Calu3 (cell line): ENCODE data around the gene FRMPD2. TPM values are rescaled to one million over a fixed set of nuclear protein-coding genes. Genes with fewer than 3 reads are reported as not detected.

Source experiments
- BruUV-seq: library from RNA; stranded (reverse); fragments of 400-500 nt; replicated peaks from 2 replicates; lab custom pipeline; 2021; lab: Mats Ljungman, UMichigan
- CTCF ChIA-PET: fragments of 300-600 bp; sonication (Branson Sonifier 250); formaldehyde crosslinking; loops from one replicate; lab custom pipeline; 2022; ENCODE audit warnings: antibody characterized with exemption; lab: Charles Lee
- DNase-seq: peaks from one replicate; pipeline ENCODE4 v3.0.0; 2022
- H3K27ac Mint-ChIP-seq: one replicate; pipeline ENCODE4 v1.8.0; 2022; ENCODE audit warnings: mixed read lengths; ENCODE audit not compliant: unreplicated experiment
- H3K27me3 Mint-ChIP-seq: one replicate; pipeline ENCODE4 v1.8.0; 2022; ENCODE audit warnings: mixed read lengths; ENCODE audit not compliant: unreplicated experiment
- H3K36me3 Mint-ChIP-seq: one replicate; pipeline ENCODE4 v1.8.0; 2022; ENCODE audit warnings: mild to moderate bottlenecking, moderate library complexity, mixed read lengths; ENCODE audit not compliant: insufficient read depth, unreplicated experiment
- H3K4me1 Mint-ChIP-seq: one replicate; pipeline ENCODE4 v1.8.0; 2022; ENCODE audit warnings: mild to moderate bottlenecking, low read depth, mixed read lengths; ENCODE audit not compliant: unreplicated experiment
- H3K4me3 Mint-ChIP-seq: one replicate; pipeline ENCODE4 v1.8.0; 2022; ENCODE audit warnings: mild to moderate bottlenecking, low read depth, moderate library complexity, mixed read lengths; ENCODE audit not compliant: unreplicated experiment
- H3K9me3 Mint-ChIP-seq: one replicate; pipeline ENCODE4 v1.8.0; 2022; ENCODE audit warnings: low read depth, mixed read lengths; ENCODE audit not compliant: unreplicated experiment
- intact Hi-C: fragments of 100-400 bp; cut with micrococcal nuclease; formaldehyde crosslinking; loops from one replicate; pipeline ENCODE4 v1.10.0; 2022; ENCODE audit not compliant: unreplicated experiment
- total RNA-seq: library from RNA; stranded (reverse); gene quantifications from 2 replicates; pipeline ENCODE4 v1.2.3, GENCODE V29; 2022
- TF ChIP-seq, protein P1 (sequence below): fragments of 200-600 bp; IDR thresholded peaks from one replicate; pipeline ENCODE4 v1.8.0; 2022; ENCODE audit warnings: antibody characterized with exemption; ENCODE audit not compliant: unreplicated experiment

Gene FRMPD2
- total RNA-seq, 1 experiment from 2014 or later: 1.9 TPM

DNA sequence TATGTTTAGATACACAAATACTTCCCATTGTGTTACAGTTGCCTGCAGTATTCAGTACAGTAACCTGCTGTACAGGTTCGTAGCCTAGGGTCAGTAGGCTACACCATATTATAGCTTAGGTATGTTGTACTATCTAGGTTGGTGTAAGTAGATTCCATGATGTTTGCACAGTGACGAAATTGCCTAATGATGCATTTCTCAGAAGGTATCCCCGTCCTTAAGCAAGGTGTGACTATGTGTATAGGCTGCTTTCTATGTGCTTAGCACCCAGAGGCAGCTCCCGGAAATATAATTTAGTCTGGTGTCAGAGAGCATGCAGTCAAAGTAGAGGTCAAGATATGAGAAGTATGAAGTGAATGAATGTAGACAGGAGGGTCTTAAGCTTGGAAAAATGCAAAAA lies 41.7 kb upstream of the FRMPD2 start:
- intact Hi-C loops: loop anchor here (2.0 kb wide), 1 partner anchor 17 kb away; no protein-coding TSS in a partner anchor
- H3K4me1 Mint-ChIP-seq: peaks cover 19% of the 10 kb centered on the region
- TF ChIP-seq, protein P1, sequence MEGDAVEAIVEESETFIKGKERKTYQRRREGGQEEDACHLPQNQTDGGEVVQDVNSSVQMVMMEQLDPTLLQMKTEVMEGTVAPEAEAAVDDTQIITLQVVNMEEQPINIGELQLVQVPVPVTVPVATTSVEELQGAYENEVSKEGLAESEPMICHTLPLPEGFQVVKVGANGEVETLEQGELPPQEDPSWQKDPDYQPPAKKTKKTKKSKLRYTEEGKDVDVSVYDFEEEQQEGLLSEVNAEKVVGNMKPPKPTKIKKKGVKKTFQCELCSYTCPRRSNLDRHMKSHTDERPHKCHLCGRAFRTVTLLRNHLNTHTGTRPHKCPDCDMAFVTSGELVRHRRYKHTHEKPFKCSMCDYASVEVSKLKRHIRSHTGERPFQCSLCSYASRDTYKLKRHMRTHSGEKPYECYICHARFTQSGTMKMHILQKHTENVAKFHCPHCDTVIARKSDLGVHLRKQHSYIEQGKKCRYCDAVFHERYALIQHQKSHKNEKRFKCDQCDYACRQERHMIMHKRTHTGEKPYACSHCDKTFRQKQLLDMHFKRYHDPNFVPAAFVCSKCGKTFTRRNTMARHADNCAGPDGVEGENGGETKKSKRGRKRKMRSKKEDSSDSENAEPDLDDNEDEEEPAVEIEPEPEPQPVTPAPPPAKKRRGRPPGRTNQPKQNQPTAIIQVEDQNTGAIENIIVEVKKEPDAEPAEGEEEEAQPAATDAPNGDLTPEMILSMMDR: no peak
- H3K9me3 Mint-ChIP-seq: no peaks in the 10 kb centered on the region
- peak; percentile 46 for DNase-seq
- H3K4me3 Mint-ChIP-seq: no peak overlapping the region
- CTCF ChIA-PET: interaction anchor here (0.8 kb wide), 1 partner anchor 340 kb away, joined by 3 read pairs; no protein-coding TSS in a partner anchor
- no peaks in the 10 kb centered on the region for H3K27me3 Mint-ChIP-seq
- H3K36me3 Mint-ChIP-seq: no peaks in the 10 kb centered on the region
- no peak overlapping the region for H3K27ac Mint-ChIP-seq
- BruUV-seq: no TSS peak

DNA sequence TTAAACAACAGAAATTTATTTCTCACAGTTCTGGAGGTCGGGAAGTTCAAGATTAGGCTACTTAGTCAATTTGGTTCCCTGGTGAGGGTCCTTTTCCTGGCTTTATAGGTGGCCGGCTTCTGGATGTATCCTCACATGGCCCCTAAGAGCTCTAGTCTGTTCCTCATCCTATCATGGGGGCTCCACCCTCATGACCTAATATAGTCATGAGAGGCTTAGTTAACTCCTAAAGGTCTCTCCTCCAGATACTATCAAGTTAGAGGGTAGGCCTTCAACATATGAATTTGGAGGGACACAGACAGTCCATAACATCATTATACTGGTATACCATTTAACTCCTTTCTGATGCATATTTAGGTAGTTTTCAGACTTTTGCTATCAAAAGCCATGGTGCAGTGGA lies 39.6 kb upstream of the FRMPD2 start:
- no peaks in the 10 kb centered on the region for H3K9me3 Mint-ChIP-seq
- CTCF ChIA-PET: no interaction called here
- no peak overlapping the region for H3K27ac Mint-ChIP-seq
- no peaks in the 10 kb centered on the region for H3K36me3 Mint-ChIP-seq
- BruUV-seq: no TSS peak
- no peaks in the 10 kb centered on the region for H3K27me3 Mint-ChIP-seq
- intact Hi-C loops: no loop called here
- H3K4me3 Mint-ChIP-seq: no peak overlapping the region
- TF ChIP-seq, protein P1: no peak
- peaks cover 36% of the 10 kb centered on the region for H3K4me1 Mint-ChIP-seq
- DNase-seq: no peak

DNA sequence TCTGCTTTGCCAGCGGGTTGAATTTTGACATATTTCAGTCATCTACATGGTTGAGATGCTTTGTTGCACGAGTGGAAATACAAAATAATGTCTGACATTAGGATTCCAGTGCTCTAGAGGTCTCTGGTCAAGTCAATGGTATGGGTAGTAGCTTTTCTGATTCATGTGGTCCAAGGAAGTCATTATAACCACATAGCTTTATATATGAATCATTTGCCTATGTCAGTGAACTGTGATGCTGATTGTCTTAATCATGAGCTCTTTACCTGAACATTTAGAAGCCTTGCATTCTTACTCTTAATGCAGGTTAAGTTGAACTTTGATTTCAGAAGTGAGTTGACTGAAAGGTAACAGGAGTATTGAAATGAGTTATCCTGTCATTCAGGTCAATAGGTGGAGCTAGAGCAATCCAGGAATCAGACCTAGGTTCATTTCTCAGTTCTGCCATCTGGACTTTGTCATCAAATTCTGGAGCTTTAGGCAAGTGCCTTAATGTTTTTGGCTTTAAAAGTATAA lies 35.3 kb upstream of the FRMPD2 start:
- DNase-seq: no peak
- TF ChIP-seq, protein P1: no peak
- peaks cover 23% of the 10 kb centered on the region for H3K36me3 Mint-ChIP-seq
- no TSS peak for BruUV-seq
- peak overlapping the region; percentile 9 for H3K4me3 Mint-ChIP-seq
- CTCF ChIA-PET: interaction anchor here (1.0 to 1.4 kb wide), 7 partner anchors 19 to 346 kb away, joined by 3 to 15 read pairs (median 4); no protein-coding TSS in a partner anchor
- peak overlapping the region; percentile 52 for H3K27ac Mint-ChIP-seq
- peaks cover 2% of the 10 kb centered on the region for H3K27me3 Mint-ChIP-seq
- intact Hi-C loops: loop anchor here (2.0 kb wide), 2 partner anchors 21 to 55 kb away; no protein-coding TSS in a partner anchor
- H3K4me1 Mint-ChIP-seq: peaks cover 38% of the 10 kb centered on the region
- no peaks in the 10 kb centered on the region for H3K9me3 Mint-ChIP-seq

DNA sequence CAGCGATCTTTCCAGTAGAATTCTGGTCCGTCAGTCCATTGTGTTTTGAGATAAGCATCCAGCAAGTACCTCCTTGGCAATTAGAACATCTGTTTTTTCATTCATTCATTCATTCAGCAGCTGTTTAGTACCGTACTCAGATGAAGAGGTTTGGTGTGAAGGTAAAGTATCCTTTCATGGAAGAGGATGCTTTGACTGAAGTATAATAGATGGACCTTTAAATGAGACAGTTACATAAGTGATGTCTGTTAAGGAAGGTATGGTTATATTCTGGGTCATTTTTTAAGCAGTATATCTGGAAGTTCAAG lies 33.2 kb upstream of the FRMPD2 start:
- no peak for DNase-seq
- intact Hi-C loops: loop anchor here (2.0 kb wide), 2 partner anchors 23 to 57 kb away; no protein-coding TSS in a partner anchor
- H3K4me3 Mint-ChIP-seq: peak overlapping the region; percentile 78
- no TSS peak for BruUV-seq
- peaks cover 16% of the 10 kb centered on the region for H3K27me3 Mint-ChIP-seq
- no peaks in the 10 kb centered on the region for H3K9me3 Mint-ChIP-seq
- H3K36me3 Mint-ChIP-seq: peaks cover 23% of the 10 kb centered on the region
- peak overlapping the region; percentile 16 for H3K27ac Mint-ChIP-seq
- peaks cover 35% of the 10 kb centered on the region for H3K4me1 Mint-ChIP-seq
- CTCF ChIA-PET: no interaction called here
- TF ChIP-seq, protein P1: no peak
